ENCODE results near the gene AGTRAP. TPM values are rescaled to one million over a fixed set of nuclear protein-coding genes. Genes with fewer than 3 reads are reported as not detected.
A peak's percentile ranks its signal among the peaks of the same experiment; 100 is the strongest.

Gene AGTRAP
- total and polyA plus RNA-seq, 9 of the 15 experiments (the other 6 are each of a cell fraction or from before 2014, with no cell fraction given), result 26.8 to 105 (median 57.5) TPM

DNA sequence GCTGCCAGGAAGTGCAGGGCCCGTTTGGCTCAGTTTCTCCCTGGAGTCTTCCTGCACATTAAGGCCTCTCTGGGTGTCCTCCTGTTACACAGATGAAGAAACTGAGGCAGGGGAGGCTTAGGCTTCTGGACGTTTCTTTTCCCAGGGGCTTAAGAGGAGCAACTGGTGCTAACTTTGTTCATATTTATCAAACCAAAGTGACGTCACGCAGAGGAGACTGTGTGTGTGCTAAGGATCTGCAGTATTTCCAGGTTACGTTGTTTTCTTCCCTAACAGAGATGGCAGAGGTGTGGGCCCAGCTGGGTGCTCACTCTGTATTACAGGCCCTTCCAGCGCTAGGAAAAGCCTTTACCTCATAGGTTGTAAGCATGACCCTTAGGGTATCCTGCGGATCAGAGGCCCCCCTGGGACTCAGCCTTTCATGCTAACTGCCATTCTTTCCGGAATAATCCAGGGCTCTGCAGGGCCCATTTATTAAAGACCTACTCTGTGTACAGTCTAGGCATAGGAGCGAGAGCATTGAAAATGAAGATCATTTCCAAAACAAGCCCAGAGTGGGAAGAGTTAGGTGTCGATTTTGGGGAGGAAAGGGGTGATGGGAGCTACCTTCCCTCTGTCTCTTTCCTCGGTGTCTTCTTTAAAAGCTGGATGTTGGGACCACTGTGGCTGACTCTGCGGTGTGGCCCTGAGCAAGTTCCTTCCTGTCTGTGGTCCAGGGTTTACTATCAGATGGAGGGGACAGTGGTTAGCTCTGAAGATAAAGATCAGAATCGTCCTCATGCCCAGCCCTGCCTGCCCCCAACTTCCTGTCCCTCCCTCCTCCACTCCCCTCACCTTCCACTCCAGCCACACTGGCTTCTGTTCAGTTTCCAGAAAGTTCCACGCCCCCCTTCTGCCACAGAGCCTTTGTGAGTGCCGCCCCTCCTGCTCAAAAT is 4.6 kb downstream of the AGTRAP start (continued):
- TF ChIP-seq, protein P1, sequence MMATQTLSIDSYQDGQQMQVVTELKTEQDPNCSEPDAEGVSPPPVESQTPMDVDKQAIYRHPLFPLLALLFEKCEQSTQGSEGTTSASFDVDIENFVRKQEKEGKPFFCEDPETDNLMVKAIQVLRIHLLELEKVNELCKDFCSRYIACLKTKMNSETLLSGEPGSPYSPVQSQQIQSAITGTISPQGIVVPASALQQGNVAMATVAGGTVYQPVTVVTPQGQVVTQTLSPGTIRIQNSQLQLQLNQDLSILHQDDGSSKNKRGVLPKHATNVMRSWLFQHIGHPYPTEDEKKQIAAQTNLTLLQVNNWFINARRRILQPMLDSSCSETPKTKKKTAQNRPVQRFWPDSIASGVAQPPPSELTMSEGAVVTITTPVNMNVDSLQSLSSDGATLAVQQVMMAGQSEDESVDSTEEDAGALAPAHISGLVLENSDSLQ (IDR thresholded peaks at IDR 0.05), result 0 out of 2 replicates have a peak, but pooled peaks have one; percentile 19
- TF ChIP-seq, protein P2, sequence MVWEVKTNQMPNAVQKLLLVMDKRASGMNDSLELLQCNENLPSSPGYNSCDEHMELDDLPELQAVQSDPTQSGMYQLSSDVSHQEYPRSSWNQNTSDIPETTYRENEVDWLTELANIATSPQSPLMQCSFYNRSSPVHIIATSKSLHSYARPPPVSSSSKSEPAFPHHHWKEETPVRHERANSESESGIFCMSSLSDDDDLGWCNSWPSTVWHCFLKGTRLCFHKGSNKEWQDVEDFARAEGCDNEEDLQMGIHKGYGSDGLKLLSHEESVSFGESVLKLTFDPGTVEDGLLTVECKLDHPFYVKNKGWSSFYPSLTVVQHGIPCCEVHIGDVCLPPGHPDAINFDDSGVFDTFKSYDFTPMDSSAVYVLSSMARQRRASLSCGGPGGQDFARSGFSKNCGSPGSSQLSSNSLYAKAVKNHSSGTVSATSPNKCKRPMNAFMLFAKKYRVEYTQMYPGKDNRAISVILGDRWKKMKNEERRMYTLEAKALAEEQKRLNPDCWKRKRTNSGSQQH (CRISPR knock-in tag; IDR thresholded peaks at IDR 0.05), result no peak
- no peak for TF ChIP-seq CBX5 (IDR thresholded peaks at IDR 0.05; ENCODE audit: borderline replicate concordance, low read depth)
- TF ChIP-seq, protein P3, sequence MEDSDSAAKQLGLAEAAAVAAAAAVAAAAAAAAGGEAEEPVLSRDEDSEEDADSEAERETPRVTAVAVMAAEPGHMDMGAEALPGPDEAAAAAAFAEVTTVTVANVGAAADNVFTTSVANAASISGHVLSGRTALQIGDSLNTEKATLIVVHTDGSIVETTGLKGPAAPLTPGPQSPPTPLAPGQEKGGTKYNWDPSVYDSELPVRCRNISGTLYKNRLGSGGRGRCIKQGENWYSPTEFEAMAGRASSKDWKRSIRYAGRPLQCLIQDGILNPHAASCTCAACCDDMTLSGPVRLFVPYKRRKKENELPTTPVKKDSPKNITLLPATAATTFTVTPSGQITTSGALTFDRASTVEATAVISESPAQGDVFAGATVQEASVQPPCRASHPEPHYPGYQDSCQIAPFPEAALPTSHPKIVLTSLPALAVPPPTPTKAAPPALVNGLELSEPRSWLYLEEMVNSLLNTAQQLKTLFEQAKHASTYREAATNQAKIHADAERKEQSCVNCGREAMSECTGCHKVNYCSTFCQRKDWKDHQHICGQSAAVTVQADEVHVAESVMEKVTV (CRISPR knock-in tag; IDR thresholded peaks at IDR 0.05), result no peak
- TF ChIP-seq ARID1B (IDR thresholded peaks at IDR 0.05), result peak; percentile 81
- TF ChIP-seq LEF1 (IDR thresholded peaks at IDR 0.05), result peak; percentile 58; the same call in 1 of the 2 replicates
- peak; percentile 17; the same call in 1 of the 2 replicates for TF ChIP-seq KLF16 (IDR thresholded peaks at IDR 0.05)
- no peak for TF ChIP-seq MIER1 (IDR thresholded peaks at IDR 0.05; ENCODE audit: low read depth)
- no peak for TF ChIP-seq HMGN3 (IDR thresholded peaks at IDR 0.05; ENCODE audit: borderline replicate concordance, extremely low read depth, insufficient read length, low read depth, low read length)
- no peak for TF ChIP-seq SIN3A (IDR thresholded peaks at IDR 0.05; ENCODE audit: borderline replicate concordance in 2 of 2, control insufficient read depth in 1 of 2, low read depth in 2 of 2, low read length in 2 of 2)
- TF ChIP-seq HDAC3 (IDR thresholded peaks at IDR 0.05; ENCODE audit: borderline replicate concordance, partially characterized antibody), result no peak
- TF ChIP-seq ESRRA (IDR thresholded peaks at IDR 0.05; ENCODE audit: borderline replicate concordance, low read depth), result peak; percentile 96; the same call in 1 of the 2 replicates
- peak; percentile 45; the same call in 1 of the 2 replicates for TF ChIP-seq CREM (IDR thresholded peaks at IDR 0.05; ENCODE audit: low read depth)
- peak; percentile 24; the same call in 1 of the 2 replicates for TF ChIP-seq SP1 (CRISPR knock-in tag; IDR thresholded peaks at IDR 0.05)
- TF ChIP-seq ZNF699 (CRISPR knock-in tag; IDR thresholded peaks at IDR 0.05; ENCODE audit: insufficient replicate concordance), result no peak
- no peak for TF ChIP-seq SRSF1 (IDR thresholded peaks at IDR 0.05; ENCODE audit: low read depth, low read length)
- peak; percentile 75 for TF ChIP-seq GATA2 (CRISPR knock-in tag; IDR thresholded peaks at IDR 0.05)
- no peak for TF ChIP-seq ZC3H4 (CRISPR knock-in tag; IDR thresholded peaks at IDR 0.05; ENCODE audit: borderline replicate concordance)
